ENCODE measurements around the gene GSPT2. TPM values are rescaled to one million over a fixed set of nuclear protein-coding genes. Genes with fewer than 3 reads are reported as not detected.
"Not testable (repeated sequence)": the region's sequence is repeated elsewhere in the genome, so short reads cannot be mapped to it uniquely, and the experiment has no call there.

Gene GSPT2
- total RNA-seq (ENCODE audit: insufficient read depth, low replicate concordance) = 14.4 TPM

GRCh38 chrX:51743179-51743957 lies at the start of gene GSPT2:
TSS of gene GSPT2 (plus strand) at chrX:51743442. CDS start at chrX:51743627, 185 bp downstream.
- DNase-seq (ENCODE audit: low spot score) = peak; percentile 76

- no peak for DNase-seq (ENCODE audit: low spot score)
These were observed 49.0 kb upstream of the GSPT2 start for GRCh38 chrX:51694254-51694653.

- no peak for DNase-seq (ENCODE audit: low spot score)
These were observed 45.8 kb upstream of the GSPT2 start for GRCh38 chrX:51697397-51697796.

GRCh38 chrX:51710277-51711164 lies 32.7 kb upstream of the GSPT2 start, which contains the start of gene CENPVL1:
TSS of gene CENPVL1 (plus strand) at chrX:51710512. CDS start at chrX:51710512, 0 bp downstream.
- not testable (repeated sequence) for DNase-seq (ENCODE audit: low spot score)

GRCh38 chrX:51712943-51713647 lies 30.1 kb upstream of the GSPT2 start:
- DNase-seq (ENCODE audit: low spot score) = not testable (repeated sequence)

GRCh38 chrX:51728202-51728601 lies 15.0 kb upstream of the GSPT2 start:
- DNase-seq (ENCODE audit: low spot score) = no peak

GRCh38 chrX:51737091-51737490 lies 6.2 kb upstream of the GSPT2 start:
- DNase-seq (ENCODE audit: low spot score) = no peak

GRCh38 chrX:51742586-51742985 lies 656 bp upstream of the GSPT2 start:
- no peak for DNase-seq (ENCODE audit: low spot score)

- DNase-seq (ENCODE audit: low spot score) = no peak
These were observed 4.4 kb downstream of the GSPT2 start for GRCh38 chrX:51747671-51748070.

GRCh38 chrX:51759055-51759839 lies 16.0 kb downstream of the GSPT2 start:
- DNase-seq (ENCODE audit: low spot score) = no peak

GRCh38 chrX:51760657-51761056 lies 17.4 kb downstream of the GSPT2 start:
- DNase-seq (ENCODE audit: low spot score) = no peak

- no peak for DNase-seq (ENCODE audit: low spot score)
These were observed 23.3 kb downstream of the GSPT2 start for GRCh38 chrX:51766546-51766945.

- no peak for DNase-seq (ENCODE audit: low spot score)
These were observed 33.6 kb downstream of the GSPT2 start for GRCh38 chrX:51776851-51777250.

- DNase-seq (ENCODE audit: low spot score) = no peak
These were observed 36.1 kb downstream of the GSPT2 start for GRCh38 chrX:51779306-51779705.

GRCh38 chrX:51795136-51795535 lies 51.9 kb downstream of the GSPT2 start:
- no peak for DNase-seq (ENCODE audit: low spot score)

Other genes with a start within 250 kb of the GSPT2 start
- 4.3 TPM for gene NUDT11, start 246.8 kb upstream of the GSPT2 start, total RNA-seq (ENCODE audit: insufficient read depth, low replicate concordance)
- not detected for gene CENPVL3, start 124.5 kb upstream of the GSPT2 start, total RNA-seq (ENCODE audit: insufficient read depth, low replicate concordance)
- not detected for gene CENPVL2, start 60.6 kb upstream of the GSPT2 start, total RNA-seq (ENCODE audit: insufficient read depth, low replicate concordance)
- not detected for gene CENPVL1, start 32.9 kb upstream of the GSPT2 start, total RNA-seq (ENCODE audit: insufficient read depth, low replicate concordance)
- 121 TPM for gene MAGED1, start 150.2 kb downstream of the GSPT2 start, total RNA-seq (ENCODE audit: insufficient read depth, low replicate concordance)